Type B pancreatic cell (in vitro differentiated cells): Measurements from ENCODE around the gene STXBP5. TPM values are rescaled to one million over a fixed set of nuclear protein-coding genes. Genes with fewer than 3 reads are reported as not detected.

Experiments
- DNase-seq: peaks from one replicate; pipeline ENCODE4 v3.0.0; 2021; ENCODE audit warnings: mixed read lengths; ENCODE audit not compliant: unreplicated experiment; ENCODE audit errors: extremely low spot score
- H3K27ac Mint-ChIP-seq: 2 replicates; pipeline ENCODE4 v1.8.0; 2021; ENCODE audit warnings: mild to moderate bottlenecking, mixed read lengths
- H3K27me3 Mint-ChIP-seq: 2 replicates; pipeline ENCODE4 v1.8.0; 2021; ENCODE audit warnings: mixed read lengths
- H3K36me3 Mint-ChIP-seq: 2 replicates; pipeline ENCODE4 v1.8.0; 2021; ENCODE audit warnings: mixed read lengths
- H3K4me1 Mint-ChIP-seq: one replicate; pipeline ENCODE4 v1.8.0; 2021; ENCODE audit warnings: mixed read lengths; ENCODE audit not compliant: unreplicated experiment
- H3K4me3 Mint-ChIP-seq: 2 replicates; pipeline ENCODE4 v1.8.0; 2021; ENCODE audit warnings: mild to moderate bottlenecking, mixed read lengths
- H3K9me3 Mint-ChIP-seq: 2 replicates; pipeline ENCODE4 v1.8.0; 2021; ENCODE audit warnings: mixed read lengths
- CTCF ChIP-seq: fragments of 200-600 bp; sonication (generic); conservative IDR thresholded peaks from 2 replicates; pipeline ENCODE4 v1.5.0; 2021; ENCODE audit warnings: antibody characterized with exemption, mild to moderate bottlenecking
- total RNA-seq: library from RNA; stranded (reverse); gene quantifications from 2 replicates; pipeline ENCODE4 v1.2.1, GENCODE V29; 2021; ENCODE audit warnings: low replicate concordance

Gene STXBP5
- total RNA-seq, 1 donor from 2014 or later: 21.0 TPM

GRCh38 chr6:147345902-147346301 lies 141.7 kb downstream of the STXBP5 start:
- Mint-ChIP-seq H3K9me3 (no peaks in the 10 kb centered on the region), H3K36me3 (peaks cover 5% of the 10 kb centered on the region), H3K27ac (no peak overlapping the region), H3K27me3 (no peaks in the 10 kb centered on the region), H3K4me1 (no peaks in the 10 kb centered on the region), H3K4me3 (no peak overlapping the region)
- no peak for TF ChIP-seq CTCF
- no peak for DNase-seq

GRCh38 chr6:147347179-147347881 lies 143.1 kb downstream of the STXBP5 start:
- no peak for DNase-seq
- TF ChIP-seq CTCF: no peak
- Mint-ChIP-seq H3K4me3 (no peak overlapping the region), H3K27ac (no peak overlapping the region), H3K27me3 (no peaks in the 10 kb centered on the region), H3K4me1 (no peaks in the 10 kb centered on the region), H3K9me3 (no peaks in the 10 kb centered on the region), H3K36me3 (peaks cover 5% of the 10 kb centered on the region)

GRCh38 chr6:147347882-147348575 lies 143.8 kb downstream of the STXBP5 start:
- H3K9me3 Mint-ChIP-seq: no peaks in the 10 kb centered on the region
- no peak for TF ChIP-seq CTCF

GRCh38 chr6:147361311-147361981 lies 157.2 kb downstream of the STXBP5 start:
- no peak for DNase-seq
- no peaks in the 10 kb centered on the region for H3K27me3 Mint-ChIP-seq
- H3K4me3 Mint-ChIP-seq: no peak overlapping the region
- no peak for TF ChIP-seq CTCF
- H3K9me3 Mint-ChIP-seq: no peaks in the 10 kb centered on the region
- no peaks in the 10 kb centered on the region for H3K4me1 Mint-ChIP-seq
- peaks cover 20% of the 10 kb centered on the region for H3K36me3 Mint-ChIP-seq
- no peak overlapping the region for H3K27ac Mint-ChIP-seq

More at GRCh38 chr6:147347882-147348575, 143.8 kb downstream of the STXBP5 start:
- Mint-ChIP-seq H3K27ac (no peak overlapping the region), H3K27me3 (no peaks in the 10 kb centered on the region), H3K4me1 (no peaks in the 10 kb centered on the region), H3K36me3 (peaks cover 5% of the 10 kb centered on the region), H3K4me3 (no peak overlapping the region)
- no peak for DNase-seq

- TF ChIP-seq CTCF: no peak
- no peak overlapping the region for H3K4me3 Mint-ChIP-seq
- H3K27ac Mint-ChIP-seq: no peak overlapping the region
- no peak for DNase-seq
- no peaks in the 10 kb centered on the region for H3K9me3 Mint-ChIP-seq
- H3K4me1 Mint-ChIP-seq: no peaks in the 10 kb centered on the region
- H3K36me3 Mint-ChIP-seq: peaks cover 11% of the 10 kb centered on the region
- no peaks in the 10 kb centered on the region for H3K27me3 Mint-ChIP-seq
These were observed 162.1 kb downstream of the STXBP5 start for GRCh38 chr6:147366290-147366689.
